SK-MEL-5 (cell line): ENCODE measurements around the gene C1QB. TPM values are rescaled to one million over a fixed set of nuclear protein-coding genes. Genes with fewer than 3 reads are reported as not detected.

Experiments
- DNase-seq: peaks from one replicate; pipeline ENCODE4 v3.0.0-alpha.2; 2016; ENCODE audit warnings: low read depth, low spot score
- in situ Hi-C: cut with HindIII; loops from 2 replicates; pipeline ENCODE4 v1.10.0; 2016; ENCODE audit warnings: low sequenced_read_pairs, high pct_unique_total_duplicates, low pct_unique_long_range_greater_than_20kb
- total RNA-seq: library from RNA; depleted of rRNA; stranded (reverse); fragments of >200 nt; shearing (Covaris generic); gene quantifications from 2 replicates; pipeline ENCODE4 v1.2.3, GENCODE V29; 2014

The C1QB gene
- total RNA-seq, 1 experiment from 2014 or later: not detected

- in situ Hi-C loops: no loop called here
- no peak for DNase-seq
Observed at GRCh38 chr1:22677931-22678896, 25.2 kb downstream of the C1QB start.

GRCh38 chr1:22680726-22681125, 27.7 kb downstream of the C1QB start:
- in situ Hi-C loops: no loop called here
- DNase-seq: no peak

GRCh38 chr1:22681556-22682276, 28.7 kb downstream of the C1QB start:
- DNase-seq: no peak
- in situ Hi-C loops: no loop called here

DNA sequence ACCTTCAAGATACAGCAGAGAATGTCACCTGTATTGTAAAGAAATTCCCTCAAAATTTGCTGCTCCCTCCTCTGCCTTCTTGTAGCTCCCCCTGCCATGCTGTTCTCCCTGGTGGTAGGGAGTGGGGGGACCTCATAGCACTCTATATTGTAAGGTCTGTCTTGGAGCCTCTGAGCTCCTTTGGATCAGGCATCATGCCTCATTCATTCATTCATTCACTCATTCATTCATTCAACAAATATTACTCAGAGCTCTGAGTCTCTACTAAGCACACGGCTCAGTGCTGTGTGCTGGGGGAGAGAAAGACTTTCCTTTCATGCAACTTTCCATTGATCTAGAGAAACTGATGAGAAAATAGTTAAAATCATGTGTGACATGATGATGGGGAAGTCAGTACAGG, 30.5 kb downstream of the C1QB start:
- in situ Hi-C loops: no loop called here

GRCh38 chr1:22685591-22686059, 32.6 kb downstream of the C1QB start:
- in situ Hi-C loops: no loop called here
- DNase-seq: no peak

More for the DNA sequence above, 30.5 kb downstream of the C1QB start:
- DNase-seq: no peak

DNA sequence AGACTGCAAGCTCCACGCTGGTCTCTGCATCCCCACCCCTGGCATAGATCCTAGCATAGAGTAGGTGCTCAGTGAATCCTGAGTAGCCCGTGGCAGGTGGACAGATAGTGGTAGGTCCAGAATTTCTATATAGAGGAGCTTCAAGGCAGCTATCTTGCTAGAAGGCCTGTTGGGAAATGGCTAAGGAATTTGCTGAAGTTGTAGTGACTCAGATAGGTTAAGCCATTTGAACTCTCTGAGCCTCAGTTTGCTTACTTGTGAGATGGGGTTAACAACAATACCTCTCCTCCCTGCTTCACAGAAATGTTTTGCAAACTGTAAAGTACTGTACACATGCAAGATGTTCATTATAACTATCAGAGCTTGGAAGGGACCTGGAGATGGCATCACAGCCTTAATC, 34.2 kb downstream of the C1QB start:
- DNase-seq: no peak
- in situ Hi-C loops: no loop called here

- in situ Hi-C loops: no loop called here
Observed at GRCh38 chr1:22688466-22688865, 35.4 kb downstream of the C1QB start.

GRCh38 chr1:22689505-22689904, 36.5 kb downstream of the C1QB start:
- in situ Hi-C loops: no loop called here
- DNase-seq: no peak

More at GRCh38 chr1:22688466-22688865, 35.4 kb downstream of the C1QB start:
- no peak for DNase-seq

DNA sequence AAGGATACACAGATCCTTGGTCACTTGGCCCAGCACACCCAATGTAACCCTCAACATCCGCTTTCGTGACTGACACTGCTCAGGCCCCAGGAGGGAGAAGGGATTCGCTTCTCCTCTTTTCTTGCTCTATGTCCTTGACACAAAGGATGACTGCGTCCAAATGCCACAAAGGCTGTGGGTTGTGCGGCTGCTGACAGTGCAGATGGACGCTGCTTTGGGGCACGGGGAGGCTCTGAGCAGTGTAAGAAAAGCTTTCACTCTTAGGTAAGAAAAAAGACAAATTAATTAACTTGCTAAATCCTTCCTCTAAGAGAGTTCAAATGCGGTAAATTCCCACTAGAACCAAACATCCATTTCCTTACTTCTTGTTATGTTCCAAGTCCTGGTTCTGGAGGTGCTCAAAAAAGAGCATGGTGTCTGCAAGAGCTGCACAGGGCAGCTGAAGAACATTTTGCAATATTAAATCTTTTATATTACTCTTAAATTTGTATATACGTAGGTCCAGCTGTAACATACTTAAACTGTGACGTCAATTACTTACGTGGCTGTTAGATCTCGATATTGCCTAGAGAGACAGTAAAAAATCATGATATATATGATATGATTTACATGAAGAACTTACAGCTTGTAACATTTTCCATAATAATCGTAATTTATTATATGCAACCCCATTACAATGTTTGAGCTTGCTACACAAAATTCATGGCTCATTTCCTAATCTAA, 38.2 kb downstream of the C1QB start:
- in situ Hi-C loops: no loop called here
- DNase-seq: no peak

DNA sequence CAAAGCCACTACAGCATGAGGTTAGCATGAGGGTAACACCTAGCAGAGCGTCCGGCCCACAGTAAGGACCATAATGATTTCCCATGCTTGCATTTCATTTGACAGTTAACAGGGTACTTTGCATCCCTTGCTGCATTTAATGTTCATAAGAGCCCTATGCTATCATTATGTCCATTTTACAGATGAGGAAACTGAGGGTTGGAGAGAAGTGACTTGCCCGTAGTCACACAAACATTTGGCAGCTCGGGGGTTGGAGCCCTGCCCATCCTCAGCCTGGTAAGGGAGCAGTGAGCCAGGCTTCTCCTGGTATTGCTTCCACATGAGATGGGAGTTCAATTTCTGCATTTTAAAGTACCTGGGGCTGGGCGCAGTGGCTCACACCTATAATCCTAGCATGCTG, 41.1 kb downstream of the C1QB start:
- DNase-seq: no peak
- in situ Hi-C loops: no loop called here

- in situ Hi-C loops: no loop called here
- no peak for DNase-seq
Observed at GRCh38 chr1:22696610-22697009, 43.6 kb downstream of the C1QB start.

GRCh38 chr1:22697980-22698379, 44.9 kb downstream of the C1QB start:
- in situ Hi-C loops: no loop called here

DNA sequence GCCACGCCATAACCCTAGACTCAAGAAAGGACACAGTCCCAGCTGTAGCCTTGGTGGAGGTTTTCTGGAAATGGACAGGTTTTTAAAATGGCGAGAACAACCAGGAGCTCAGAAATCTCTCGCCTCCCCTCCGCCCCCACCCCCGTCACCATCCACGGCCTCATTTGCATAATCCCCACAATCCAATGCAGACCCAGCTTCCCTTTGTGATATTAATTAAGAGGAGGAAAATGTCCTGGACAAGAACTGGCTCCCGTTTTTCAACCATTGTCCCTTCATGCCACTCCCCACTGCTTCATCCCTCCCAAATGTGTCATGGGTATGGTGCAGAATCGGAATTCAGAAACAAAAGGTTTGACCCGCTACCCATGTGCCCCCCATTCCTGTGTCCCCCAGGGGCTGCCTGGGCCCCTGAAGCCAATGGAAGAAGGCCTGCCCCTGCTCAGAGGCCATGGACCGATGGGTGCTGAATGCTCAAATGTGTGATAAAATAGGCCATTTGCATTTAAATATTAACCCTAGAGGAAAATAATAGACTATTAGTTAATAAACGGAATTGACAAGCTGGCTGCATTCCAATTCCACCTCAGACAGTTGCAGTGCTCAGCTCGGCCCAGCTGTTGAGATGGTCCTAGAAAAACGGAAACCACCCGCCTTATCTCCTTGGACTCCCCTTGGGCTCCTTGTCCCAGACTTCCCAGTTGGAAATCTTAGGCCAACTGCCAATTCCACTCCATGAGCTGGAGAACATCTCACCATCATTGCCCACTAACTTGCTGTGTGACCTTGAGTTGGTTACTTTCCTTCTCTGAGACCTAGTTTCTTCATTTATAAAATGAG, 46.9 kb downstream of the C1QB start:
- no peak for DNase-seq
- in situ Hi-C loops: no loop called here

More at GRCh38 chr1:22697980-22698379, 44.9 kb downstream of the C1QB start:
- DNase-seq: no peak

GRCh38 chr1:22702296-22703085, 49.5 kb downstream of the C1QB start:
- in situ Hi-C loops: no loop called here
- DNase-seq: no peak

DNA sequence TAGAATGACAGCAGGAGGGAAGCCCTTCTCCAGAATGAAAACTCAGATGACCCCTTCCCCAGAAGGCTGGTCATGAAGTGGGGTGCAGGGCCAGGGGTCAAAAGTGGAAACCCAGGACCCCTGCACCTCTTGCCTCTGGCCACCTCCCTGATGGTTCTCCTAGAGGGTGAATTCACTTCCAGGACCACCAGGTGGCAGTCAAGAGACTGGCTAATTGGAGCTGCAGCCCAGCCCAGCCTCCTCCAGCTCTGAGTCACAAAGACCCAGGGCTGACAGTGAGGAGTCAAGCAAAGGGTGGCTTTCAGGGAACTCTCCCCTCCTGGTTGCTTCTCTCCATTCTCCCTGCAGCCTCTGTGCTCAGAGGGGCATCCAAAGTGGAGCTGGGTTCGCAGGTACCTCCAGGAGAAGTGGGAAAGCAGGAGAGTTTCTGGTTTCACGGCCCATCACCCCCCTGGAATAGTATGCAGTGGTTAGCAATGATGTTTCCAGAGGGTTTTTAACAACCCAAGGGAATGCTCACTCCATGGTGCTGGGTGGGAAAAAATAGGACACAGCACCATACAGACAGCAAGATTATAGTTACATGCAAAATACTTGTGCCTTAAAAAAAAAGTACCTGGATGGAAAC, 51.5 kb downstream of the C1QB start:
- DNase-seq: peak; percentile 84
- in situ Hi-C loops: no loop called here

GRCh38 chr1:22705586-22705985, 52.5 kb downstream of the C1QB start:
- in situ Hi-C loops: no loop called here
- DNase-seq: no peak
